Head of caudate nucleus (tissue), 42 donors: ENCODE data around the gene STAT1.

Source experiments
- DNase-seq, 42 donors: peaks; one replicate each; pipeline versions ENCODE4 v3.0.0 to v3.0.0-alpha.2; 2020 to 2021; ENCODE audit warnings: mixed read lengths in 7 of 42
- intact Hi-C: fragments of 100-400 bp; cut with DNase I; formaldehyde crosslinking; loops from one replicate; pipeline ENCODE4 v1.15.0; 2022

The STAT1 gene

DNA sequence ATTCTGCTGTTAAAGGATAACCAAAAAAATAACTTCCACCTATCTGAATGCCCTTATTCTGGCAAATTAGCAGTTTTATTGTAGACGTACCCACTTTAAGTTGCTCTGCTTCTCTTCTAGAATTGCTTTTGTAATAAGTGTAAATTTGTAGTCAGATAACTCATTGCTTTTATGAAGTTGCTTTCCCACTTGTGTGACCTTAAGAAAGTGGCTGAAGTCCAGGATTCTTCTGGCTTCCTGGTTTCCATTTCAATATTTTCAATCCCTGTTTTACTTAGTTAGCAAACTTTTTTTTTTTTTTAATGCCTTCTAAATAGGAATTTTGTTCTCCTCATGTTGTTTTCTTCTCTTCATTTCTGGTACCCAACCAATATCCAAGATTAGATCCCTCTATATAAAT is 73.5 kb downstream of the STAT1 start:
- intact Hi-C loops: no loop called here
- DNase-seq: no peak

- no peak for DNase-seq
- intact Hi-C loops: no loop called here
Measured at GRCh38 chr2:190938771-190939335, 75.1 kb downstream of the STAT1 start.

DNA sequence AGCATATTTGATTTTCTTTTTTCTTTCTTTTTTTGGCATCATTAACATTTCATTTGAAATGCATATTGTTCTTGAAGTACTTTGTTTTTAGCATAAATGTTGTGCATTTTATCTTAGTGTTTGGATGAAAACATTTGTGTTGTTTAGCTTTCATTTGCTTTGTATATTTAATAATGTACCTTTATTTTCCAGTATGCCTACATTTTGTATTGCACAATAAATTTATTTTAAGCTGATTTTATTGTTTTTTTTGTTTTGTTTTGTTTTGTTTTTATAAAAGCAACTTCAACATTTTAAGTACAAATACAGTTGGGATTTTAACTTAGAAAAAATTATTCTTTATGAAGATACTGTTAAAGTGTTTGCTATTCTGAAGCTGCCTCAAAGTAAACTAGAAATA is 78.9 kb downstream of the STAT1 start:
- intact Hi-C loops: no loop called here
- DNase-seq: no peak

GRCh38 chr2:190933361-190933760 is 80.6 kb downstream of the STAT1 start:
- intact Hi-C loops: no loop called here
- no peak for DNase-seq

DNA sequence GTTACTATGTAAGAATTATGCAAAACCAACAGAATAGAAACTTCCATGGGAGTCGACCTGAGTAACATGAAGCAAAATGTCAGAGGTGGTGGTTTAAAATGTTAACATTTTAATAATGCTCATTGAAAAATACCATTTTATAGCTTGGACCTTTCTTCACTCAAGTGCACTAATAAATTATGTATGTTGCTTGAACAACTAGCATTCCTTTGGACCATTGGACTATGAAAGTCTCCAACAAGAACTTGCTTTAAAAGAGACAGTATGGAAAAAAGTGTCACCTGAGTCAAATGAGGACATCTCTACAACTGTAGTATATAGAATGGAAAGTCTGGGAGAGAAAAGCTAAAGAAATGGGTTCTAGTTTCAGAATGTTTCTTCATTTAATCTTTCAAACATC is 81.5 kb downstream of the STAT1 start:
- intact Hi-C loops: no loop called here
- no peak for DNase-seq

DNA sequence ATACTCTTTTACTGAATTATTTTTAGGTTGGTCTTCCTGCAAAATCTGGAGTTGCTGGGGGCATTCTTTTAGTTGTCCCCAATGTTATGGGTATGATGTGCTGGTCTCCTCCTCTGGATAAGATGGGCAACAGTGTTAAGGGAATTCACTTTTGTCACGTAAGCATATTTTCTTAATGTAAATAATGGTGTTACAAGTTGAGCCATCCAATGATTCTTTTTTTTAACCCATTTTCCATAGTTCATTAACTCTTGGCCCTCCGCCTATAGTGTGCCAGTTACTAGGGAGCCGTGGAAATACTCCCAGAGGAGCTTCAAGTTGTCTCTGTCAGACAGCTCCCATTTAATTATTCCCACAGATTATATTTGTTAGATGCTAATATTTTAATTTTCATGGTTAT is 83.6 kb downstream of the STAT1 start:
- intact Hi-C loops: no loop called here
- no peak for DNase-seq

DNA sequence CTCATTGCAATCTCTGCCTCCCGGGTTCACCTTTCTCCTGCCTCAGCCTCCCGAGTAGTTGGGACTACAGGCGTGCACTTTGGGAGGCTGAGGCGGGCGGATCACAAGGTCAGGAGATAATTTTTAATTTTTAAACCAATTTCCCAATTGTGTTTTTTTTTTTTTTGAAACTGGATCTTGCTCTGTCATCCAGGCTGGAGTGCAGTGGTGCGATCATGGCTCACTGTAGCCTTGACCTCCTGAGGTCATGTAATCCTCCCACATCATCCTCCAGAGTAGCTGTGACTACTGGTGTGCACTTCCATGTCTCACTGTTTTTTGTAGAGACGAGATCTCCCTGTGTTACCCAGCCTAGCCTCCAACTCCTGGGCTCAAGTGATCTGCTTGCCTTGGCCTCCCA is 84.1 kb downstream of the STAT1 start:
- no peak for DNase-seq
- intact Hi-C loops: no loop called here

GRCh38 chr2:190927301-190927700 is 86.7 kb downstream of the STAT1 start:
- intact Hi-C loops: no loop called here
- no peak for DNase-seq

GRCh38 chr2:190922376-190922775 is 91.6 kb downstream of the STAT1 start:
- intact Hi-C loops: no loop called here
- DNase-seq: no peak

GRCh38 chr2:190920085-190920484 is 93.9 kb downstream of the STAT1 start:
- intact Hi-C loops: no loop called here
- no peak for DNase-seq
